ENCODE measurements around the gene AXL.

The AXL gene

DNA sequence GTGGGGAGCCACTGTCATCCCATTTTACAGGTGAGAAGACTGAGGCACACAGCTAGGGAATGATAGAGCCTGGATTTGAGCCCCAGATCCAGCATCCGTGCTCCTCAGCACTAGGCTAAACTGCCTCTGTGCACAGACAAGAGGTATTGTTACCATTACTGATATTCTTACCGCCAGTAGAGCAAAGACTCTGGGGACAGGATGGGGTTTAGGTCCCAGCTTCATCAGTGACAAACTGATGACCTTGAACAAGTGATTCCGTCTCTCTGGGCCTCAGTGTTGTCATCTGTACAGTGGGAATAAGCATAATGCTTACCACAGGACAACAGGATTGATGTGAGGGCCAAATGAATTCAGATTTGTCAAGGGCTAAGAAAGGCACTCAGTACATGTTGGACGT is 16.5 kb downstream of the AXL start:
- TF ChIP-seq, protein P1, sequence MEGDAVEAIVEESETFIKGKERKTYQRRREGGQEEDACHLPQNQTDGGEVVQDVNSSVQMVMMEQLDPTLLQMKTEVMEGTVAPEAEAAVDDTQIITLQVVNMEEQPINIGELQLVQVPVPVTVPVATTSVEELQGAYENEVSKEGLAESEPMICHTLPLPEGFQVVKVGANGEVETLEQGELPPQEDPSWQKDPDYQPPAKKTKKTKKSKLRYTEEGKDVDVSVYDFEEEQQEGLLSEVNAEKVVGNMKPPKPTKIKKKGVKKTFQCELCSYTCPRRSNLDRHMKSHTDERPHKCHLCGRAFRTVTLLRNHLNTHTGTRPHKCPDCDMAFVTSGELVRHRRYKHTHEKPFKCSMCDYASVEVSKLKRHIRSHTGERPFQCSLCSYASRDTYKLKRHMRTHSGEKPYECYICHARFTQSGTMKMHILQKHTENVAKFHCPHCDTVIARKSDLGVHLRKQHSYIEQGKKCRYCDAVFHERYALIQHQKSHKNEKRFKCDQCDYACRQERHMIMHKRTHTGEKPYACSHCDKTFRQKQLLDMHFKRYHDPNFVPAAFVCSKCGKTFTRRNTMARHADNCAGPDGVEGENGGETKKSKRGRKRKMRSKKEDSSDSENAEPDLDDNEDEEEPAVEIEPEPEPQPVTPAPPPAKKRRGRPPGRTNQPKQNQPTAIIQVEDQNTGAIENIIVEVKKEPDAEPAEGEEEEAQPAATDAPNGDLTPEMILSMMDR (IDR thresholded peaks at IDR 0.05), result no peak

DNA sequence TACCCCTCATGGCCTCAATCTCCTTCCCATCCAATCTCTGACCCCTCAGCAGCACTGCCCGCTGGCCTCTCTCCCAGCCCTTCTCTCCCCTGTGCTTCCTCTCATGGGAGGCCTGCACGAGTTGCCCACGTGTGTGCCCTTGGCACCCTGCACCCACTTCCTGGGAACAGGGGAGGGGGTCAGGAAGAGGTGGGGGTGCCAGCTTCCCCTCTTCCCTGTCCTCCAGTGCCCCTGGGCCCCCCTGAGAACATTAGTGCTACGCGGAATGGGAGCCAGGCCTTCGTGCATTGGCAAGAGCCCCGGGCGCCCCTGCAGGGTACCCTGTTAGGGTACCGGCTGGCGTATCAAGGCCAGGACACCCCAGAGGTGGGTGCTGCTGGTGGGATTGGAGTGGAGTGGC is 19.2 kb downstream of the AXL start:
- TF ChIP-seq, protein P1 (IDR thresholded peaks at IDR 0.05), result no peak

DNA sequence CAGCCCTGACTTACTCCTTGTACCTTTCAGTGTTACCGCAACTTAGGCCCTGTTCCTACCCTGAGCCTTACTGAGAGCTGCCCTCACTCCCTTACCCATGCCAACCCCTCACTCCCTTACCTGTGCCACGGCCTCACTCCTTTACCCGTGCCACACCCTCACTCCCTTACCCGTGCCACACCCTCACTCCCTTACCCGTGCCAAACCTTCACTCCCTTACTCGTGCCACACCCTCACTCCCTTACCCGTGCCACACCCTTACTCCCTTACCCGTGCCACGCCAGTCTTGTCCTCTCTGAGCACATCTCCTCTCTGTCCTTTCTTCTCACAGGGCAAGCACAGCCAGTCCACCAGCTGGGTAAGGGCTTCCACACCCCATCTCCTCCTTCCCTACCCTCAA is 20.3 kb downstream of the AXL start:
- TF ChIP-seq, protein P1 (IDR thresholded peaks at IDR 0.05), result no peak

DNA sequence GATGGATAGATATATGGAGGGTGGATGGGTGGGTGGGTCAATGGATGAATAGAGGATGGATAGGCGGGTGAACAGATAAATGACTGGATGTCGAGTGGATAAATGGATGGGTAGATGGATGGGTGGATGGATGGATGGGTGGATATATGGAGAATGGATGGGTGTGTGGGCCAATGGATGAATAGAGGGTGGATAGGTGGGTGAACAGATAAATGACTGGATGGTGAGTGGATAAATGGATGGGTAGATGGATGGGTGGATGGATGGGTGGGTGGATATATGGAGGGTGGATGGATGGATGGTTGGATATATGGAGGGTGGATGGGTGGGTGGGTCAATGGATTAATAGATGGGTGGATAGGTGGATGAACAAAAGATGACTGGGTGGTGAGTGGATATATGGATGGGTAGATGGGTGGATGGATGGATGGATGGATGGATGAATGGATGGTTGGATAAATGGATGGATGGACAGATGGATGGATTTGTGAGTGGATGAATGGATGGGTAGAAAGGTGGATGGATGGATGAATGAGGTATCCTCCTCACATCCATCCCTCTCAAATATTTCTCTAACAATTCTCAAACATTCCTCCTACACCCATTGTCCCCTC is 21.0 kb downstream of the AXL start:
- TF ChIP-seq, protein P1 (IDR thresholded peaks at IDR 0.05), result no peak

DNA sequence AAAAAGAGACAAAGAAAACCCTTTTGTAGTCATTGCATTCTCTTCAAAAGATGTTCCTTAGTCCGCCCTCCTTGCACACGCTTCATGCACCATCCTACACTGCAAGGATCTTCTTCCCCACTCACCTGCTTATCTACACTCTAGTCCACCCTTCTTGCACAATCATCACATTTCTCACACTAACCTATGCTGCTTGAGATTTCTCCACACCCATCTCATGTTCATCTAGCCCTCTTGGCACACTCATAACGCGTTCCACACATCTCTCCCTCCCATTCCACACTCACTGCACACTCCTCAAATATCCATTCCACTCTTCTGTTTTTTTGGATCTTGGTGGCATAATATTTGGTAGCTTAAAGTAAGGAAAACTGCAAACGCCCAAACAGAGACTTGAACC is 22.8 kb downstream of the AXL start:
- TF ChIP-seq, protein P1 (IDR thresholded peaks at IDR 0.05), result no peak

DNA sequence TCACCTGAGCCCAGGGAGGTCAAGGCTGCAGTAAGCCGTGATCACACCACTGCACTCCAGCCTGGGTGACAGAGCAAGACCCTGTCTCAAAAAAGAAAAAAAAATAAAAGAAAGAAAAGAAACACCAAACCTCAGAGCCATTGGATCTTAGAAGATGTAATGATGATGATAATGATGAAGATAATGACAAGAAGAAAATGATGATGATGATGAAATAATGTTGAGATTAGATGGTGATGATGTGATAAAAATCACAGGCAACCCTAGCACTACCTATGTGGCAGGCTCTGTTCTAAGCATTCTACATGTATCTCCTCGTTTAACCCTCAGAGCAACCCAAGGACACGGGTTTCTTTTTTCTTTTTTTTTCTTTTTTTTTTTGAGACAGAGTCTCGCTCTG is 25.1 kb downstream of the AXL start:
- TF ChIP-seq, protein P1 (IDR thresholded peaks at IDR 0.05), result no peak

DNA sequence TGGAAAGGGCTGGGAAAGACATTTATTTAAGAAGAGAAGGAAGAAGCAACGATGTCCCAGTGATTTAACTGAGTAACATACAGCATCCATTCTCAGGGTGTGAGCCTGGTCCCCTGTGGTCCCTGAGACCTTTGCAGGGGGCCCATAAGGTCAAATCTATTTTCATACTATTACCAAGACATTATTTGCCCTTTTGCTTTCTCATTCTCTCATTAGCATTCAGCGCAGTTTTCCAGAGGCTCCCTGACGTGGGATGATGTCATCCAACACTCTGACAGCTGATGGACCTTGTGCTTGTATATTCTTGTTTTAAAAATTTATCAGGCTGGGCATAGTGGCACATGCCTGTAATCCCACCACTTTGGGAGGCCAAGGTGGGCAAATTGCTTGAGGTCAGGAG is 26.8 kb downstream of the AXL start:
- TF ChIP-seq, protein P1 (IDR thresholded peaks at IDR 0.05), result no peak

DNA sequence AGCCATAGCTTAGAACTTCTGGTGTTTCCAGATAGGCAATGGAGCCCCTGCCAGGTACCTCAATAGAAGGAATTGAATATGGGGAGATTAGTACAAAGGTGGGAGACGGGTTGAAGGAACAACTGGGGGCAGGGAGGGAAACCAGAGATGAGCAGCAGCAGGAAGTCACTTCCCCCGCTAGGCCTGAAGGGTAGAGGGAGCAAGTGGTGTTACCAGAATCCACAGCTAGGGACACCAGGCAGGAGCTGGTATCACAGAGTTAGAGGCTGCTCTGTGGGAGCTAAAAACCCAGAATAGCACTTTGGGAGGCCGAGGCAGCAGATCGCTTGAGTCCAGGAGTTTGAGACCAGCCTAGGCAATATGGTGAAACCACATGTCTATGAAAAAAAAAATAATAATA is 29.9 kb downstream of the AXL start:
- TF ChIP-seq, protein P1 (IDR thresholded peaks at IDR 0.05), result no peak

All from LNCAP (cell line).